ENCODE data around the gene ZBTB18.

DNA sequence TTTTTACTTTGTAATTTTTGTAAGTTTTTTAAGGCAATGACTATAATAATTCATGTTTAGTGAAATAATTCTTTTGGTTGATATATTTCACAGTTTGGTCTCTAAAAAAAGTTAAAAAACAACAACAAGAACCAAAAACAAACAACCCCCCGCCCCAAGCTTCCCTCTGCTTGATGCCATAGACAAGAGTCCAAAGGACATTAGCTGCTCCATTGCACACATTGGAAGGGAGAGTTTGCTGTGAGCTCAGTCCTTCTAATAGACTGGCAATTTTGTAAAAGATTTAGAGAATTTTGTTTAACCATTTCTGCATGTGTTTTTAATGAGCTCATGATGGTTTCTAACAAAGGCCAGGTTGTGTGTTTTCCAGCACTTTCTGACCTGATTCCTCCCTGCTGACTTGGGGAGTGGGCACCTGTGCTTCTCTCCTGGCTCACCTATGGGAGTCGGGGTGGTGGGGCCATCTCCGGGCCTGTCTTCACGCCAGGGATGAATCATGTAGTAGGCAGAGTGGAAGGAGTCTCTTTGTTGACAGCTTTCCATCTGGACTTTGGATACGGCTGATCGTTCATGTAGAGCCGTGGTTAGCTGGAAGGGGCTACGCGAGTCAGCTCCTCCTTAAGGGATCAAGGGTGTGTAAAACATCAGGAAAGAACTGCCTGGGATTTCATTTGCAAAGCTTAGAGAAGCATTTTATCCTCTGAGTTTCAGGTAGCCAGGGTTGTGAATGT, 14.1 kb downstream of the ZBTB18 start:
- TF ChIP-seq POLR2AphosphoS5 (IDR thresholded peaks at IDR 0.05; ENCODE audit: low read depth, low read length) (no peak), POLR2A (IDR thresholded peaks at IDR 0.05; ENCODE audit: low read depth, low read length) (no peak)

Data from GM12892 (cell line).